ENCODE results near the gene FAM241B. TPM values are rescaled to one million over a fixed set of nuclear protein-coding genes. Genes with fewer than 3 reads are reported as not detected.

FAM241B gene
- total RNA-seq, 2 experiments from 2014 or later: 10.8 to 12.5 TPM

DNA sequence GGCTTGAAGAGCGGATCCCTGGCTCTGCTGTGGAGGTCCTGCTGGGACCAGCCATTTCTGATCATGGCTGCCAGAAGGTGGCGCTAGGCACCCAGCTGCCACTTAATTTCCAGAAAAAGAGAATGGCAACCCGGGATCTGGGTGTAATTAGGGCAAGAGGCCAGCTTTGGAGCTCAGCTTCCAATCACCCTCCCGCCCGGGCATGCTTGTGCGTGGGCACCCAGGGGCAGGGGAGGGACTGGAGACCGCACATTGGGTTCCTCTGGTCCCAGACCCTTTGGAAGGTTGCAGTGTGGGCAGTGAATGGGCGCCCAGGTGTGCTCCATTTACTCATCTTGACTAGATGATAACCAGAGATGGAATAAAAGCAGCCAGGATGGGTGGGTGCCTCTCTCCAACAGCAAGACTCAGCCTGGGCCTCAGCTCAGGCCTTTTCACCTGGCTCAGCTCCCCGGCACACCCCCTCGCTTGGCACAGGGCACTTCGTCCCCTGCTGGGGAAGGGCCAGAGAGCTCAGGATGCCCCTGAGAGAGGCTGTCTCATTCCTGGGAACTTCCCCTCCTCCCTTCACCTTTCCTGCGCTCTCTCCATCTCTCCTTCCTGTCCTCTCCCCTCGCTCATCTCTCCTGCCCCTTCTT is 14.7 kb downstream of the FAM241B start:
- no peaks in the 10 kb centered on the region for H3K36me3 Mint-ChIP-seq (ENCODE audit: low read depth)
- H3K27me3 Mint-ChIP-seq: no peaks in the 10 kb centered on the region
- H3K9me3 Mint-ChIP-seq: no peaks in the 10 kb centered on the region
- H3K4me3 Mint-ChIP-seq: no peak overlapping the region
- no peaks in the 10 kb centered on the region for H3K4me1 Mint-ChIP-seq (ENCODE audit: low read depth)
- intact Hi-C loops (cut with micrococcal nuclease): loop anchor here (2.0 kb wide), 1 partner anchor 72 kb away; no protein-coding TSS in a partner anchor
- ATAC-seq: no peak
- ChIA-PET POLR2A (interaction anchor here (0.6 kb wide), 1 partner anchor 154 kb away, joined by 3 read pairs; no protein-coding TSS in a partner anchor), CTCF (interaction anchor here (0.6 to 14.6 kb wide), 19 partner anchors 8 to 270 kb away, joined by 3 to 397 read pairs (median 3); no protein-coding TSS in a partner anchor)
- H3K27ac Mint-ChIP-seq: no peak overlapping the region
- peak; percentile 68 for DNase-seq
- TF ChIP-seq, protein P1, sequence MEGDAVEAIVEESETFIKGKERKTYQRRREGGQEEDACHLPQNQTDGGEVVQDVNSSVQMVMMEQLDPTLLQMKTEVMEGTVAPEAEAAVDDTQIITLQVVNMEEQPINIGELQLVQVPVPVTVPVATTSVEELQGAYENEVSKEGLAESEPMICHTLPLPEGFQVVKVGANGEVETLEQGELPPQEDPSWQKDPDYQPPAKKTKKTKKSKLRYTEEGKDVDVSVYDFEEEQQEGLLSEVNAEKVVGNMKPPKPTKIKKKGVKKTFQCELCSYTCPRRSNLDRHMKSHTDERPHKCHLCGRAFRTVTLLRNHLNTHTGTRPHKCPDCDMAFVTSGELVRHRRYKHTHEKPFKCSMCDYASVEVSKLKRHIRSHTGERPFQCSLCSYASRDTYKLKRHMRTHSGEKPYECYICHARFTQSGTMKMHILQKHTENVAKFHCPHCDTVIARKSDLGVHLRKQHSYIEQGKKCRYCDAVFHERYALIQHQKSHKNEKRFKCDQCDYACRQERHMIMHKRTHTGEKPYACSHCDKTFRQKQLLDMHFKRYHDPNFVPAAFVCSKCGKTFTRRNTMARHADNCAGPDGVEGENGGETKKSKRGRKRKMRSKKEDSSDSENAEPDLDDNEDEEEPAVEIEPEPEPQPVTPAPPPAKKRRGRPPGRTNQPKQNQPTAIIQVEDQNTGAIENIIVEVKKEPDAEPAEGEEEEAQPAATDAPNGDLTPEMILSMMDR (IDR thresholded peaks at IDR 0.05): peak; percentile 82

DNA sequence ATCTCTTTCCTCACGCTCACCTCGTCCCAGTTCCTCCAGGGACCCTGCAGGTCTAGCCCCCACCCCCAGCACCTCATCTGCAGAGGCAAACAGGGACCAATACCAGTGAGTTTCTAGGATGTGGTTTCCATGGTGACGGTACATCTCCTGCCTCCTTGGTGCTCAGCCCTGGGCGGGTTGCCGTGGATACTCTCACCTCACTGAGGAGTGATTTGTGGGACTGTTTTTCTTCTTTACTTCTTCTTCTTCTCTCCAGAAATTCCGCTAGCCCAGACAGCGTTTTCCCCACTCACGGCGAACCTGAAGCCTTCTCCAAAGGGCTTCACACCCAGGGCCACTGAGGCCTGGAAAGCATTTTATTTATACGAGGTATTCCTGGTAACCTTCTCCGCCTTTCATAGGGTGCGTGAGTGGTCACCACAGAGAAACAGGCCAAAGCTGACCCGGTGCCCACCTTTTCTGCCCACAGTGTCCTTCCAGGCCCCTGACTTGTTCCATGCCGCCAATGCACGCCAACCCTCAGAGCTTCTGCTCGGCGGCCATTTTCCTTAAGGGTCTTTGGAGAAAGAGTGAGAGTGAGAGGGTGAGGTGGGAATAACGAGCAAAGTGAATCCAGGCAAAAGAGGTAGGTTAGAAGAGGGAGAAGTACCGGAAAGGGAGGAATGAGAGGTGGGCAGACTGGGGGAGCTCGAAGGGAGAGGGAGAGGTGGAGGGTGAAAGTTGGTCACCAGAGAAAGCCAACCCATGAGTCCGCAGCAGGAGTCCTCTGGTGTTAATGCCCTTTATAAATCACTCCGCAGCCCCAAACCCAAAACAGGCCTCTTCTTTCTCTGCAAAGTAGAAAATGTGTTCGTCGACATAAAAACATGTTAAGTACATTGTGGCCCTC is 15.5 kb downstream of the FAM241B start:
- no peak overlapping the region for H3K4me3 Mint-ChIP-seq
- intact Hi-C loops (cut with micrococcal nuclease): loop anchor here (2.0 kb wide), 1 partner anchor 71 kb away; no protein-coding TSS in a partner anchor
- no peak for DNase-seq
- H3K27ac Mint-ChIP-seq: no peak overlapping the region
- H3K27me3 Mint-ChIP-seq: no peaks in the 10 kb centered on the region
- H3K4me1 Mint-ChIP-seq (ENCODE audit: low read depth): no peaks in the 10 kb centered on the region
- TF ChIP-seq, protein P1 (IDR thresholded peaks at IDR 0.05): no peak
- POLR2A ChIA-PET: interaction anchor here (0.6 kb wide), 1 partner anchor 153 kb away, joined by 3 read pairs; no protein-coding TSS in a partner anchor
- H3K9me3 Mint-ChIP-seq: no peaks in the 10 kb centered on the region
- no peak for ATAC-seq
- H3K36me3 Mint-ChIP-seq (ENCODE audit: low read depth): no peaks in the 10 kb centered on the region
- CTCF ChIA-PET: interaction anchor here (0.6 to 14.6 kb wide), 20 partner anchors 8 to 269 kb away, joined by 3 to 397 read pairs (median 3); no protein-coding TSS in a partner anchor

GRCh38 chr10:69646185-69647060 is 16.4 kb downstream of the FAM241B start:
- Mint-ChIP-seq H3K4me1 (ENCODE audit: low read depth) (peaks cover 6% of the 10 kb centered on the region), H3K36me3 (ENCODE audit: low read depth) (no peaks in the 10 kb centered on the region), H3K27me3 (no peaks in the 10 kb centered on the region), H3K4me3 (no peak overlapping the region), H3K9me3 (no peaks in the 10 kb centered on the region), H3K27ac (no peak overlapping the region)
- ChIA-PET POLR2A (interaction anchor here (0.7 kb wide), 1 partner anchor 8 kb away, joined by 3 read pairs; no protein-coding TSS in a partner anchor), CTCF (interaction anchor here (0.8 to 14.6 kb wide), 7 partner anchors 9 to 268 kb away, joined by 3 to 397 read pairs (median 6); no protein-coding TSS in a partner anchor)
- ATAC-seq (no peak), DNase-seq (no peak)
- TF ChIP-seq, protein P1 (IDR thresholded peaks at IDR 0.05): no peak
- intact Hi-C loops (cut with micrococcal nuclease): no loop called here

GRCh38 chr10:69647126-69647525 is 17.1 kb downstream of the FAM241B start:
- POLR2A ChIA-PET: interaction anchor here (0.7 kb wide), 1 partner anchor 8 kb away, joined by 3 read pairs; no protein-coding TSS in a partner anchor

More at GRCh38 chr10:69647126-69647525, 17.1 kb downstream of the FAM241B start:
- Mint-ChIP-seq H3K9me3 (no peaks in the 10 kb centered on the region), H3K4me3 (no peak overlapping the region), H3K36me3 (ENCODE audit: low read depth) (no peaks in the 10 kb centered on the region), H3K4me1 (ENCODE audit: low read depth) (peaks cover 12% of the 10 kb centered on the region), H3K27me3 (no peaks in the 10 kb centered on the region), H3K27ac (no peak overlapping the region)
- CTCF ChIA-PET: interaction anchor here (1.4 to 14.6 kb wide), 5 partner anchors 10 to 133 kb away, joined by 3 to 397 read pairs (median 6); no protein-coding TSS in a partner anchor
- no peak for DNase-seq
- TF ChIP-seq, protein P1 (IDR thresholded peaks at IDR 0.05): no peak
- ATAC-seq: no peak
- intact Hi-C loops (cut with micrococcal nuclease): no loop called here

Data from activated CD8-positive, alpha-beta T cell treated with anti-CD3 and anti-CD28 coated beads for 36 hours (primary cell).